Activated CD8-positive, alpha-beta memory T cell treated with anti-CD3 and anti-CD28 coated beads for 1 hour (primary cell): Measurements from ENCODE around the gene JPT1.
"Not testable (repeated sequence)": the region's sequence is repeated elsewhere in the genome, so short reads cannot be mapped to it uniquely, and the experiment has no call there.

ENCODE experiments used
- DNase-seq, 2 donors: peaks; one replicate each; pipeline ENCODE4 v3.0.0-alpha.2; 2020; ENCODE audit warnings: low read depth in 1 of 2; ENCODE audit errors: extremely low read depth in 1 of 2

The JPT1 gene

GRCh38 chr17:75131278-75132017 is 22.9 kb downstream of the JPT1 start, which contains the start of gene NT5C:
Gene NT5C (minus strand): TSS chr17:75131742. CDS start chr17:75131707, 35 bp downstream.
- peak in 1 of 2 donors; percentile 47 for DNase-seq

DNA sequence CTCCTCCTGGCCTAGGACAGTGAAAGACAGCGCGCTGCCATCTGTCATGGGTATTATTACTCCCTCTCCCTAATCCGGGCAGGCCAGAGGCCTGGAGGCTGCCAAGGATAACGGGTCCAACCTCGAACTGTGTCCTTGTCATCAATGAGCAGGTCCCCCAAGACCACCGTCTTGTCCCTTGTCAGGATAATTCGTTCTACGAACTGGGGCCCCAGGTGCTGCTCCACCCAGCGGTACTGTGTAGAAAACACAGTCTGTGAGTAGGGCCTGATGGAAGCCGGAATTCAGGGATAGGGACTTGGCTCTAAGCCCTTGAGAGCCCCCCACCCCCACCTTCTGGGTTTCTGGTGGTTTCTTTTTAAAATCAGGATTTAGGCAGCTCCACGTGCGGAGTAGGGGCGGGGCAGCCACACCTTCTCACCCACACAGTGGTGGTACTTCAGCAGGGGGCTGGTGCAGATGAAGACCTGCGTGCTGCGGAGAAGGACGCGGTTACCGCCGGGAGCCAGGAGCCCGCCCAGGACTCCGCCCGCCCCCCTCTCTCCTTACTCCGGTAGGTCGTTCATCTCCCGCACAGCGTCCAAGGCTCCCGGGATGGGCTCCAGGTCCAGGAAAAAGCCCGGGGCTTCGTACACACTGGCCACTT is 23.6 kb downstream of the JPT1 start:
- DNase-seq = peak in 1 of 2 donors; percentile 17

GRCh38 chr17:75130059-75130631 is 24.2 kb downstream of the JPT1 start:
- no peak for DNase-seq

DNA sequence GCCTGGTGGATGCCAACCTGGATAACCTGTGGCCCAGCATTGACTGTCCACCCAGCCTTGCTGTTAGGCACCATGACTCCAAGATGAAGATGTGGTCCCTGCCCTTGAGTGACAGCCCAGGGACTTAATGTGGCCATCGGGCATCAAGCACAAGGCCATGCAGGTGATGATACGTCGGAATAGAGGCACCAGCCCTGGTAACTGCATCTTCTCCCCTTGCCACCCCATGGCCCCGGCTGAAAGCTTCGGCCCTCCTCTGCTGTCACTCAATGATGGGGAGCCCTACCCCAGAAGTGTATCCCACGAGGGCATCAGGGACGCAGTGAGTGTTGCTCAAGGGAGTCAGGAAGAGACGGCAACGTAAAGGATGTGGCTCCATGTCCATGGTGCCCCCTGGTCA is 24.7 kb downstream of the JPT1 start:
- no peak for DNase-seq

GRCh38 chr17:75128694-75129505 is 25.4 kb downstream of the JPT1 start:
- DNase-seq = no peak

- DNase-seq = not testable (repeated sequence)
These were observed 26.4 kb downstream of the JPT1 start for GRCh38 chr17:75127936-75128335.

- DNase-seq = no peak
These were observed 27.4 kb downstream of the JPT1 start for GRCh38 chr17:75126954-75127353.

DNA sequence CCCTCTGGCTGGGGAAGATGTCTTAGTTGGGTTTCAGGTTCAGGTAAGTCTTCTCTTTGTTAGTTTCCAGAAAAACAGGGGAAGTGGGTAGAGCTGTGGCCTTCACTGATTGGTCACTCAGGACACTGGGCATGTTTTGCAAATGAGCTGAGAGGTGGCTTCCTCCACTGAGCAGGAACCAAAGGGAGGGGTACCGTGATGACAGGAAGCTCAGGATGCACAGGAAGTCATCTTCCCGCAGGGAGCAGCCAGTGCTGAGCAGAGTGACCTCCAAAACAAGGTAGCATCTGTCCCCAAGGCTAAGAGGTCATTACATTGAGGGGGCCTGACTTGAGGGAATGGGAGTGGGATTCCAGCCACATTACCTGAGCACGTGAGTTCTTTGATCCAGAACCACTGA is 28.3 kb downstream of the JPT1 start:
- no peak for DNase-seq

- no peak for DNase-seq
These were observed 29.5 kb downstream of the JPT1 start for GRCh38 chr17:75124819-75125162.

GRCh38 chr17:75124041-75124818 is 30.1 kb downstream of the JPT1 start:
- DNase-seq = peak in 1 of 2 donors; percentile 33

GRCh38 chr17:75118307-75118706 is 36.0 kb downstream of the JPT1 start:
- DNase-seq = no peak

DNA sequence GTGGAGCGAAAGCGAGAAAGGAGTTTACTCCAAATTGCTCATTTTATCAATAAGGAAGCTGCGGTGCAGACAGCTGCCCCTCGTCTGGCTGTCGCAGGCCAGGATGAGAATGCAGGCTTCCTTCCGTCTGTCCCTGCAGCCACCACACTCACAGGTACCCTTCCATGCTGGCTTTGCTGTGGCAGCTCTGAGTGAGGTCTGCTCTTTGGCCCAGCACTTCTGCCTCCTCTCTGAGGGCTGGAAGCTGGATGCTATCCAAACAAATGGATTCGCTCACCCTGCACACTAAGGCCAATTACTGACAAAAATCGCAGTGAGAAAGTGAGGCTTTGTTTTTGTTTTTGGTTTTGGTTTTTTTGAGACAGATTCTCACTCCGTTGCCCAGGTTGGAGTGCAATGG is 37.6 kb downstream of the JPT1 start:
- DNase-seq = no peak

- no peak for DNase-seq
These were observed 38.8 kb downstream of the JPT1 start for GRCh38 chr17:75115555-75115954.

GRCh38 chr17:75114552-75115314 is 39.6 kb downstream of the JPT1 start:
- DNase-seq = no peak

- DNase-seq = peak; percentile 81 to 86
These were observed 40.3 kb downstream of the JPT1 start for GRCh38 chr17:75113798-75114551.

GRCh38 chr17:75111777-75112335 is 42.5 kb downstream of the JPT1 start:
- no peak for DNase-seq

DNA sequence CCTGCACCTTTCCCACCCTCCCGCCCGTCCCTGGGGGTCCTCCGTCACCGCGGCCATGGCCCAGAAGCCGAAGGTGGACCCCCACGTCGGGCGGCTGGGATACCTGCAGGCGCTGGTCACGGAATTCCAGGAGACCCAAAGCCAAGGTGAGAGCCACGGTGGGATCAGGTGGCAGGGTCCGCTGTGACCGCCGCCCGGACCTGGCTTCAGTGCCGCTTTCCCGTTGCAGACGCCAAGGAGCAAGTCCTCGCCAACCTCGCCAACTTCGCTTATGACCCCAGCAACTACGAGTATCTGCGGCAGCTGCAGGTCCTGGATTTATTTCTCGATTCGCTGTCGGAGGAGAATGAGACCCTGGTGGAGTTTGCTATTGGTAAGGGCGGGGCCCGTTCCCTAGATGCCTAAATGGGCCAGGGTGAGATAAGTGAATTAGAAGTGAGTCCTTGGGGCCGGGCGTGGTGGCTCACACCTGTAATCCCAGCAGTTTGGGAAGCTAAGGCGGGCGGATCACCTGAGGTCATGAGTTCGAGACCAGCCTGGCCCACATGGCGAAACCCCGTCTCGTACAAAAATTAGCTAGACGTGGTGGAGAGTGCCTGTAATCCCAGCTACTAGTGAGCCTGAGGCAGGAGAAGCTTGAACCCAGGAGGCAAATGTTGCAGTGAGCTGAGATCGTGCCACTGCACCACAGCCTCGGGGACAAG is 43.9 kb downstream of the JPT1 start:
- no peak for DNase-seq
